GM18951 (cell line): ENCODE measurements around the gene GGT6.

Experiments
- POLR2A ChIP-seq: IDR thresholded peaks from 4 replicates; pipeline ENCODE4 v1.6.1; 2011; ENCODE audit warnings: mild to moderate bottlenecking; ENCODE audit not compliant: insufficient read length, insufficient read depth; ENCODE audit errors: extremely low read depth
- in situ Hi-C: fragments of 300-500 bp; cut with MboI; formaldehyde crosslinking; loops from one replicate; pipeline ENCODE4 v1.12.0; 2022; ENCODE audit warnings: low sequenced_read_pairs, mixed read lengths, inconsistent platforms; ENCODE audit not compliant: unreplicated experiment

GGT6 gene

GRCh38 chr17:4510618-4510941 lies 49.8 kb downstream of the GGT6 start:
- in situ Hi-C loops: no loop called here
- TF ChIP-seq POLR2A: no peak

- no peak for TF ChIP-seq POLR2A
- in situ Hi-C loops: no loop called here
Measured at GRCh38 chr17:4509923-4510617, 50.3 kb downstream of the GGT6 start.

GRCh38 chr17:4509401-4509800 lies 51.0 kb downstream of the GGT6 start:
- in situ Hi-C loops: no loop called here
- TF ChIP-seq POLR2A: no peak

GRCh38 chr17:4508207-4508606 lies 52.2 kb downstream of the GGT6 start:
- no peak for TF ChIP-seq POLR2A
- in situ Hi-C loops: no loop called here

GRCh38 chr17:4507361-4508111 lies 52.8 kb downstream of the GGT6 start:
- no peak for TF ChIP-seq POLR2A
- in situ Hi-C loops: no loop called here
